Omental fat pad (tissue), 4 donors: Measurements from ENCODE around the gene AKAP4. TPM values are rescaled to one million over a fixed set of nuclear protein-coding genes. Genes with fewer than 3 reads are reported as not detected.

Source experiments
- ATAC-seq: fragments of 150-250 bp; one replicate; pipeline ENCODE4 v1.9.1; 2016; ENCODE audit warnings: mild to moderate bottlenecking, moderate library complexity; ENCODE audit not compliant: low FRiP score
- DNase-seq: peaks from one replicate; pipeline ENCODE4 v3.0.0-alpha.2; 2019; ENCODE audit warnings: low spot score
- CTCF ChIP-seq, 3 donors: fragments of 450-650 bp; IDR thresholded peaks; one replicate each; pipeline ENCODE4 v1.5.1; 2016 to 2017; ENCODE audit warnings: antibody characterized with exemption in 3 of 3, mild to moderate bottlenecking in 3 of 3, moderate library complexity in 2 of 3
- total RNA-seq, 4 donors: library from RNA; depleted of rRNA; stranded (reverse); fragments of >200 nt; gene quantifications; one replicate each; pipeline ENCODE4 v1.1.0, GENCODE V29; 2016

The AKAP4 gene, protein sequence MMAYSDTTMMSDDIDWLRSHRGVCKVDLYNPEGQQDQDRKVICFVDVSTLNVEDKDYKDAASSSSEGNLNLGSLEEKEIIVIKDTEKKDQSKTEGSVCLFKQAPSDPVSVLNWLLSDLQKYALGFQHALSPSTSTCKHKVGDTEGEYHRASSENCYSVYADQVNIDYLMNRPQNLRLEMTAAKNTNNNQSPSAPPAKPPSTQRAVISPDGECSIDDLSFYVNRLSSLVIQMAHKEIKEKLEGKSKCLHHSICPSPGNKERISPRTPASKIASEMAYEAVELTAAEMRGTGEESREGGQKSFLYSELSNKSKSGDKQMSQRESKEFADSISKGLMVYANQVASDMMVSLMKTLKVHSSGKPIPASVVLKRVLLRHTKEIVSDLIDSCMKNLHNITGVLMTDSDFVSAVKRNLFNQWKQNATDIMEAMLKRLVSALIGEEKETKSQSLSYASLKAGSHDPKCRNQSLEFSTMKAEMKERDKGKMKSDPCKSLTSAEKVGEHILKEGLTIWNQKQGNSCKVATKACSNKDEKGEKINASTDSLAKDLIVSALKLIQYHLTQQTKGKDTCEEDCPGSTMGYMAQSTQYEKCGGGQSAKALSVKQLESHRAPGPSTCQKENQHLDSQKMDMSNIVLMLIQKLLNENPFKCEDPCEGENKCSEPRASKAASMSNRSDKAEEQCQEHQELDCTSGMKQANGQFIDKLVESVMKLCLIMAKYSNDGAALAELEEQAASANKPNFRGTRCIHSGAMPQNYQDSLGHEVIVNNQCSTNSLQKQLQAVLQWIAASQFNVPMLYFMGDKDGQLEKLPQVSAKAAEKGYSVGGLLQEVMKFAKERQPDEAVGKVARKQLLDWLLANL
- not detected for total RNA-seq

GRCh38 chrX:50200907-50201306 is at the start of gene AKAP4:
Gene AKAP4, minus strand, starts transcription at chrX:50201007. Its CDS starts 118 bp downstream, at chrX:50200889.
- TF ChIP-seq CTCF (IDR thresholded peaks at IDR 0.05) = no peak
- ATAC-seq = no peak
- DNase-seq = no peak

DNA sequence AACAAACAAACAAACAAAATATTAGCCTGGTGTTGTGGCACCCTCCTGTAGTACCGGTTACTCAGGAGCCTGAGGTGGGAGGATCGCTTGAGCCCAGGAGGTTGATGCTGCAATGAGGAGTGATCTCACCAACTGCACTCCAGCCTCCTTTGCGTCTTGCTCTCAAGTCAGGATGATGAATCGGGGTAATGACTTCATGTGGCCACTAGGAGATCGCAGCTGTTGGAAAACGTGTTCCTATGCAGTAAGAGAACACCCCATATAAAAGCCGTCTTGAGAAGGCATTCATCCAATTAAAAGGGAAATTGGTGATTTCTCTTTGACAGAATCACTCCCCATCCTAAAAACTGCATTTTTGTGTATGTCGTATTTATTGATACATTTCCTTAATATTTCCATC is 10.7 kb upstream of the AKAP4 start:
- DNase-seq = no peak
- no peak for ATAC-seq
- TF ChIP-seq CTCF (IDR thresholded peaks at IDR 0.05) = no peak

DNA sequence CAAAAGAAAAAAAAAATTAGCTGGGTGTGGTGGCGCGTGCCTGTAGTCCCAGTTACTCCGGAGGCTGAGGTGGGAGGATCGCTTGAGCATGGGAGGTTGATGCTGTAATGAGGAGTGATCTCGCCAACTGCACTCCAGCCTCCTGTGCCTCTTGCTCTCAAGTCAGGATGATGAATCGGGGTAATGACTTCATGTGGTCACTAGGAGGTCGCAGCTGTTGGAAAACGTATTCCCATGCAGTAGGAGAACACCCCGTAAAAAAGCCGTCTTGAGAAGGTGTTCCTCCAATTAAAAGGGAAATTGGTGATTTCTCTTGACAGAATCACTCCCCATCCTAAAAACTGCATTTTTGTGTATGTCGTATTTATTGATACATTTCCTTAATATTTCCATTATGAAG is 5.9 kb upstream of the AKAP4 start:
- ATAC-seq (no peak), DNase-seq (no peak)
- no peak for TF ChIP-seq CTCF (IDR thresholded peaks at IDR 0.05)

DNA sequence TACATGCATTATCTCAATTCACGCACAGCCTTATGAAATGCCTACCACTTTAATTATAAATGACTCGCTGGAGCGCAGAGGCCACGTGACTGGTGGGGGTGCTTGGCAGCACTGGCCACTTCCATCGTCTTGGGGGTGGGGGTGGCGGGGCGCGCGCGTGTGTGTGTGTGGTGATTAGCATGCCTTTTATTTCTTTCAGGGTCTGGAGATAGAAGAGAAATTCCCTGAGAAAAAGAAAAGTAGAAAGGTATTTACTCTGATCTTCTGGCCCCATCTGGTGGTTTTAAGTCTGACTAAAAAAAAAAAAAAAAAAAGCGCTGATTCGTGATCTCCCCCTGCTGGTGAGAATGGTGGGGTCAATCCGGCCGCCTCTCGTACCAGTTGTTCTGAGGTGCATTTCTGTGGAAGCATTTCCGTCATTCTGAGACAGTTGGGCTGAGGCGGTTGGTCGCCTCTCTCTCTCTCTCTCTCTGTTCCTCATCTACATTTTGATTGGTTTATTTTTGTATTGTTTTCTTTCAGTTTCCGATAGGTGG is 3.6 kb upstream of the AKAP4 start, which contains the start of gene CCNB3:
TSS of gene CCNB3 (plus strand) at position 402 of the 536 bp plus-strand sequence. CDS start 80,399 bp downstream, outside the sequence.
- peak; percentile 39 for DNase-seq
- no peak for TF ChIP-seq CTCF (IDR thresholded peaks at IDR 0.05)
- ATAC-seq = peak; percentile 81

DNA sequence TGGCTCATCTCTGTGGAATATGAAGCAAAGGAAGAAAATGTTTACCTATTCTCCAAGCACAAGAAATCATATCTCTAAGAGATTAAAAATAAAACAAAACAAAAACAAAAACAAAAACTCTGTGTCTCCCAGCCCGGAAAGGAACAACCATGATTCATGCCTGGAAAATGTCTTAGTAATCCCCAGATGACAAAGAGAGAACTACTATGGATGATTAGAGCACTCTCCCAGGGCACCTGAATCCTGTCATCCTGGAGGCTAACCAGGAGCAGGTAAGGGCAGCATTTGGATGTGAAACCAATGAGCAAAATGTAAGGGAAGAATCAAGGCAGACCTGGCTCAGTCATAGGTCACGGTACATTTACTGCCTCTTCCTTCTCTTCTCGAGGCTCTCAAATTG is 1.7 kb upstream of the AKAP4 start:
- DNase-seq (no peak), ATAC-seq (no peak)
- TF ChIP-seq CTCF (IDR thresholded peaks at IDR 0.05) = no peak

DNA sequence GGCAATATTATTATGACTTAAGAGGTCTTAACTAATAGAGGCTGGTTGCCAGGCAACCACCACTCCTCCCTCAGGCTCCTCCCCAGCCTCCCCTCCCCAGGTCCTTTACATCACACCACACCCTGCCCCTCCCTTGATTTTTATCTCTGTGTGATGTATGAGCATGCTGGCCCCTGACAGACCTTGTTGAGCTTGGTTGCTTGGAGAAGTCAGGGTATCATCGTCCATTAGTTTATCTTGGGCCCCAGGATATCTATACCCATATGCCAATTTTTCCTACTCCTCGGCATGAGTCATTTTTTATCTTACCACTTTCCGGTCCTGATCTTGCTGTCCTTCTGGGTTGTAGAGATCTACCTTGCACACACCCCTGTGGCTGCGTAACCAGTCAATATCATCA is 2.5 kb downstream of the AKAP4 start:
- no peak for TF ChIP-seq CTCF (IDR thresholded peaks at IDR 0.05)
- DNase-seq = no peak
- no peak for ATAC-seq
